OCI-LY1 (cell line): ENCODE data around the gene TXNDC15.

Experiments
- EZH2 ChIP-seq: fragments of 200-600 bp; sonication (generic), shearing (Covaris generic); IDR thresholded peaks from 2 replicates; pipeline ENCODE4 v1.8.0; 2017; ENCODE audit warnings: borderline replicate concordance, mixed run types, mild to moderate bottlenecking, antibody characterized with exemption, low read length, moderate library complexity, mixed read lengths
- TF ChIP-seq, protein P1 (sequence below): fragments of 200-600 bp; sonication (generic), shearing (Covaris generic); IDR thresholded peaks from 2 replicates; pipeline ENCODE4 v1.5.1; 2017; ENCODE audit warnings: mild to moderate bottlenecking, antibody characterized with exemption, low read length, moderate library complexity, mixed read lengths

DNA sequence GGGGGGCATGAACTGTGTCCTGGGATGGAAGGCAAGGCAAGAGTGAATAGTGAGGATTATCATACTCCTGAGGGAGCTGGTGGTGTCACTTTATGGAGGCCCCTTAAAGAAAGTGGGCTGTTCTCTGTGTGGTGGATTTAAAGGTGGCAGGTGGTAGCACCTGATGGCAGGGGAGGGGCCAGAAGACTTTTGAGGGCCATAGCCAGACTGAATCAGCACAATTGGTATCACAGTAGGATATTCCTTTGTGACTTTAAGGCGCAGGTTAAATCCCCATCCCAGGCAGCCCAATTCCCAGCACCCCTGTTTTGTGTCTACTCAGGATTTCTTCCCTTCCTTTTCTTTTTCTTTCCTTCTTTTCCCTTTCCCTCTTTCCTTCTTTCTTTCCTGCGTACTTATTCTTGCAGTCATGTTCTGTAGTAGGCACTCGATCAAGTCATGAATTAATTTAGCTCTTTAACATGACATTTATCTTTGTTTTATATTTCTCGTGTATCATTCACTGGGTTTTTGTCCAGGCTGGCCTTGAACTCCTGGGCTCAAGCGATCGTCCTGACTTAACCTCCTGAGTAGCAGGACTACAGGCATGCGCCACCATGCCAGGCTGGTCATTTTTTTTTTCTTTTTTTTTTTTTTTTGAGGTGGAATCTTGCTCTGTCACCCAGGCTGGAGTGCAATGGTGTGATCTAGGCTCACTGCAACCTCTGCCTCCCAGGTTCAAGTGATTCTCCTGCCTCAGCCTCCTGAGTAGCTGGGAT, 19.8 kb downstream of the TXNDC15 start:
- TF ChIP-seq, protein P1, sequence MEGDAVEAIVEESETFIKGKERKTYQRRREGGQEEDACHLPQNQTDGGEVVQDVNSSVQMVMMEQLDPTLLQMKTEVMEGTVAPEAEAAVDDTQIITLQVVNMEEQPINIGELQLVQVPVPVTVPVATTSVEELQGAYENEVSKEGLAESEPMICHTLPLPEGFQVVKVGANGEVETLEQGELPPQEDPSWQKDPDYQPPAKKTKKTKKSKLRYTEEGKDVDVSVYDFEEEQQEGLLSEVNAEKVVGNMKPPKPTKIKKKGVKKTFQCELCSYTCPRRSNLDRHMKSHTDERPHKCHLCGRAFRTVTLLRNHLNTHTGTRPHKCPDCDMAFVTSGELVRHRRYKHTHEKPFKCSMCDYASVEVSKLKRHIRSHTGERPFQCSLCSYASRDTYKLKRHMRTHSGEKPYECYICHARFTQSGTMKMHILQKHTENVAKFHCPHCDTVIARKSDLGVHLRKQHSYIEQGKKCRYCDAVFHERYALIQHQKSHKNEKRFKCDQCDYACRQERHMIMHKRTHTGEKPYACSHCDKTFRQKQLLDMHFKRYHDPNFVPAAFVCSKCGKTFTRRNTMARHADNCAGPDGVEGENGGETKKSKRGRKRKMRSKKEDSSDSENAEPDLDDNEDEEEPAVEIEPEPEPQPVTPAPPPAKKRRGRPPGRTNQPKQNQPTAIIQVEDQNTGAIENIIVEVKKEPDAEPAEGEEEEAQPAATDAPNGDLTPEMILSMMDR: no peak
- no peak for TF ChIP-seq EZH2
